HG02571 (cell line): ENCODE results near the gene VMP1.
"Not testable (repeated sequence)": the region's sequence is repeated elsewhere in the genome, so short reads cannot be mapped to it uniquely, and the experiment has no call there.

Source experiments
- ATAC-seq: cut with Tn5 transposase; IDR thresholded peaks from one replicate; pipeline ENCODE4 v1.9.1; 2021; ENCODE audit warnings: mild to moderate bottlenecking, moderate library complexity; ENCODE audit not compliant: unreplicated experiment

VMP1 gene

DNA sequence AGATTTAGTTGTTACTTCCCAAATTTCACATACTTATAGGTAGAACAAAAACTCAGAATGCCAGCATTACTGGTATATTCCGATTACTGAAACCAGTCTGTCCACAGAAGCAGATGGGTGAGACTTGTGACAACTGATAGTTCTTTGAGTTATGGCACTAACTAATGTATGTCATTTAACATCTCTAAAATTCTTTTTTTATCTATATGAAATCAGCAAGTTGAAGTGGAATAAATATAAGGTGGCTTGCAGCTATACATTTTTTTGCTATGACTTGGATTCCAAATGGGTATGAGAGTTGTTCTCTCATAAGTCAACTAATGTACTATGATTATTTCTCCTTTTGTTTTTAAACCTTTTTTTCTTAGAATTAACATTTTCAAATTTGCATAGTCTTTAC is 69.1 kb downstream of the VMP1 start:
- no peak for ATAC-seq

DNA sequence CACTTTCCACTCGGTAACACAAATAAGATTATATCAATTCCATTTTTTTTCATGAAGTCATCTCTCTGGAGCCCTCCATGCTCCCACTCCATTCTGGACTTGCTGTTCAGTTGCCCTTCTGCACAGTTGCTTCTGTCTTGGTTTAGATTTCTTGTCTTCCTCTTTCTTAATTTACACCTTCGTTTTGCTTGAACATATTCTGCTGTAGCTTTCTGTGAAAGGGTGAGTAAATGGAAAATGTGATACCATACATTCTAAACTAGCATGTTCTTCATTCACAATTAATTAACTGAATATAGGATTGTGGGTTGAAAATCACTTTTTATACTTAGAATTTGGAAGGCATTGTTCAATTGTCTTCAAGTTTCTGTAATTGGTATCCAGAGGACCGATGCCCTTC is 69.6 kb downstream of the VMP1 start:
- no peak for ATAC-seq

- ATAC-seq: no peak
These were observed 71.5 kb downstream of the VMP1 start for GRCh38 chr17:59778996-59779395.

GRCh38 chr17:59779521-59779920 is 72.1 kb downstream of the VMP1 start:
- no peak for ATAC-seq

DNA sequence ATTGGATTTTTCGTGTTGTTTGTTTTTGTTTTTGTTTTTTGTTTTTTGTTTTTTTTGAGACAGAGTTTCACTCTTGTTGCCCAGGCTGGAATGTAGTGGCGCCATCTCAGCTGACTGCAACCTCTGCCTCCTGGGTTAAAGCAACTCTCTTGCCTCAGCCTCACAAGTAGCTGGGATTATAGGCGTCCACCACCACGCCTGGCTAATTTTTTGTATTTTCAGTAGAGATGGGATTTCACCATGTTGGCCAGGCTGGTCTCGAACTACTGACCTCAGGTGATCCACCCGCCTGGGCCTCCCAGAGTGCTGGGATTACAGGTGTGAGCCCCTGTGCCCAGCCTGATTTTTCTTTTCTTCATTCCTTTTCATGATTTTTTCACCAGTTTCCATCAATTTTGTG is 73.1 kb downstream of the VMP1 start:
- ATAC-seq: not testable (repeated sequence)

DNA sequence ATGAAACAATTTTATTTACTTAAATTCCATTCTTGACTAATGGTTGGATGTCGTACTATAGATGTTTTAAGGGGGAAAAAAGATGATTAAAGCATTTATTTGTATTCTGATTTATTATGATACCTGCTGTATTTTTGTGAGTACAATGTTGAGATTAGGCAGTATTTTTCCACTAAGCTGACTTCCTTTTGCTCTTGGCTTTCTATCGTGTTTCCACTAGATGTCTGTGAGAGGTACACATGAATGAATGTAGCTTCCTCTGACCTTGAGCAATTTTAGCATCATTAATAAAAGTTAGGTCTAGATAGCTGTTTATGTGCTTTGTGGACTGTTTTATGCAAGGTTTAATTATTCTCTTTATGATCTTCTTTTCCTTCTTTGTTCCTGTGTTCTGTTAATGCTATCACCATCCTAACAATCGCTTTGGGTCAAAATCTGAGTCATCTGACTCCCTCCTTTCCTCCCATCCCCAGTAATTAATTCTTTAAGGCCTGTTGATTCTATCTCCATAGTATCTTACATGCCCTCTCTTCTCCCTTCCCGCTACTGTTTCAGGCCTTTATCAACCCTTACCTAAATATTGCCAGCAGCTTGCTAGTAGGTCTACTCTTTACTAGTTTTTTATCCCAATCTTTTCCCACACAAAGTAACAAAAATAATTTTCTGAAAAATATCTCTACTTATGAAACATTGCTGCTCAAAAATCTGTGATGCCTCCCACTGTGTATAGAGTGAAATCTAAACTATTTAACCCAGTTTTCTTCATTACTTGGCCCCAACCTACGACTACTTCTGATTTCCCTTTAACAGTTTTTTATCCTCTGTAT is 76.0 kb downstream of the VMP1 start:
- no peak for ATAC-seq

DNA sequence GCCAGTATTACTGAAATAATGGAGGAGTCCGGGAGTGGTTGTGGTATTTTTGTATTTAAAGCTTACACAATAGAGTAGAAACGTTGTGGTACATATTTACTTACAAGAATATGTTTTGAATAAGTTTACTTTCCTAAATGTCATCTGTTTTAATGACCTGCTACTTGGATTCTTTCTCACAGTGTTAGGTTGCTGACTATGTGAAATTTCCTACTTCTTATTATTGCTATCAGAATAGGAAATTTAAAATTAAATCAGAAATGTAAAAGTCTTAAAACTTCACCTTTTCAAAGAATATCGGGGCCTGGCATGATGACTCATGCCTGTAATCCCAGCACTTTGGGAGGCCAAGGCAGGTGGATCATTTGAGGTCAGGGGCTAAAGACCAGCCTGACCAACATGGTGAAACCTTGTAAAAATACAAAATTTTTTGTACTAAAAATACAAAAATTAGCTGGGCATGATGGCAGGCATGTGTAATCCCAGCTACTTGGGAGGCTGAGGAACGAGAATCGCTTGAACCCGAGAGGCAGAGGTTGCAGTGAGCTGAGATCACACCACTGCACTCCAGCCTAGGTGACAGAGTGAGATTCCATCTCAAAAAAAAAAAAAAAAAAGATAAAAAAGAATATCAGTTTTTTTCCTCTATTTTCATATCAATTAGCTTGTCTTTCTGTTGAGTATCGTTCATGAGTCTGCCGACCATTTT is 77.8 kb downstream of the VMP1 start:
- no peak for ATAC-seq

DNA sequence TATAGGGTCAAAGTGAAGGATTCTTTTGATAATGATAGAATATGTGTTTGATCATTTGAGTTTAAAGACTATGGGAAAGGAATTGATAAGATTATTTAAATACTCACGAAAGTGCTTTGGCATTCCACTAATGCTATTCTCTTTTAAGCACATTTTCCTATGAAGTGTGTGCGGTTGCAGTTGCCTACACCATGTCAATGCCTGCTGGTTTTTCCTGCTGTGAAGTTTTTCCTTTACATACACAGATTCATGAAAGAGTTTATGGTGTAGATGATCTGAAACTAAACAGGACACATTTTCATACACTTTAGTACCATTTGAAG is 78.7 kb downstream of the VMP1 start:
- ATAC-seq: no peak

GRCh38 chr17:59786536-59787319 is 79.3 kb downstream of the VMP1 start:
- peak; percentile 83 for ATAC-seq

DNA sequence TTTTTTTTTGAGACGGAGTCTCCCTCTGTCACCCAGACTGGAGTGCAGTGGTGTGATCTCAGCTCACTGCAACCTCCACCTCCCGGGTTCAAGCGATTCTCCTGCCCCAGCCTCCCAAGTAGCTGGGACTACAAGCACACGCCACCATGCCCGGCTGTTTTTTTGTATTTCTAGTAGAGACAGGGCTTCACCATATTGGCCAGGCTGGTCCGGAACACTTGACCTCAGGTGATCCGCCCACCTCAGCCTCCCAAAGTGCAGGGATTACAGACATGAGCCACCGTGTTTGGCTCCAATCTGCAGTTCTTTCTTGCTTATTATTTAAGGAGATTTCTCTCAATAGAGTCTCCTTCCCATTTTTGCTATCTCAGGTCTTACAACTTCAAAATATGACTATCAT is 82.4 kb downstream of the VMP1 start:
- not testable (repeated sequence) for ATAC-seq

GRCh38 chr17:59790418-59790817 is 83.0 kb downstream of the VMP1 start:
- not testable (repeated sequence) for ATAC-seq

- no peak for ATAC-seq
These were observed 83.5 kb downstream of the VMP1 start for GRCh38 chr17:59790910-59791309.

DNA sequence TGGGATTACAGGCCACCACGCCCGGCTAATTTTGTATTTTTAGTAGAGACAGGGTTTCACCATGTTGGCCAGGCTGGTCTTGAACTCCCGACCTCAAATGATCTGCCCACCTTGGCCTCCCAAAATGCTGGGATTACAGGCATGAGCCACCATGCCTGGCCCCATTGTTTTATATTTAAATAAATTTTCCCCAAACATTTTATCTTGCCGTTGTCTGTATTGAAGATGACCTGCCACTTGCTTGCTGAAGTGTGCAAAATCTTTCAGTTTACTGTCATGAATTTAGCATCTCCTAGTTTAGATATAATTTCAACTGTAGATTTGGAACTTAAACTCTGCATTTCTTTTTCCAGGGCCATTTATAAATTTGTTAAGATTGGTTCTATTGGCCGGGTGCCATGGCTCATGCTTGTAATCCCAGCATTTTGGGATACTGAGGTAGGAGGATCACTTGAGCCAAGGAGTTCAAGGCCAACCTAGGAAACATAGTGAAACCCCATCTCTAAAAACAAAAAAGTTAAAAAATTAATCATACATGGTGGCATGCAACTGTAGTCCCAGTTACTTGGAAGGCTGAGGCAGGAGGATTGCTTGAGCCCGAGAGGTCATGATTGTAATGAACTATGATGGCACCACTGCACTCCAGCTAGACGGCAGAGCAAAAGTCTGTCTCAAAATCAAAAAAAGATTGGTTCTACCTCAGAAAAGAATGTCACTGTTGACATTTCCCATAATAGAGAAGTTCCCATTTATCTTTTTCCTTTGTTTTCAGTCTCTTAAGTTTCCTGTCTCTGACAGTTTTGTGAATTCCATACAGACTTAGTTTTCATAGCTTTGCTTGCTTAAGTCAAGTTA is 84.4 kb downstream of the VMP1 start:
- no peak for ATAC-seq

GRCh38 chr17:59792458-59792823 is 85.0 kb downstream of the VMP1 start:
- ATAC-seq: not testable (repeated sequence)

- no peak for ATAC-seq
These were observed 85.8 kb downstream of the VMP1 start for GRCh38 chr17:59793205-59793604.

DNA sequence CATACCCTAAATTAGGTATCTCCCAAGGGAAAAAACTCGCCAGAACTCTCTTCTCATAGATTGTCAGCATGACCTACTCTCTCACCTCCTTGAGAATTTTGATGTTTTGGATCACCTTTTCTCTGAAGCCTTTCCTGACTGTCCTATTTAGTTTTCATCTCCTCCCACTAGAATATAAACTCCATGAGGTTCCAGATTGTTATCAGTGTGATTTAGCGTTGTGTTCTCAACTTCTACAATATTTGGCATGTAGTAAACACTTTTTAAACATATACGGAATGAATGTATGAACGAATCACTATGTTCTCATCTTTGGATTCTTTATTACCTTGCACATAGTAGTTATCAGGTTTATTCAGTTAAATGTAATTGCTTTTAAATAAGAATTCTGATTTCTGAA is 88.7 kb downstream of the VMP1 start:
- no peak for ATAC-seq

- ATAC-seq: no peak
These were observed 89.3 kb downstream of the VMP1 start for GRCh38 chr17:59796785-59797205.

GRCh38 chr17:59798111-59798510 is 90.7 kb downstream of the VMP1 start:
- ATAC-seq: no peak

DNA sequence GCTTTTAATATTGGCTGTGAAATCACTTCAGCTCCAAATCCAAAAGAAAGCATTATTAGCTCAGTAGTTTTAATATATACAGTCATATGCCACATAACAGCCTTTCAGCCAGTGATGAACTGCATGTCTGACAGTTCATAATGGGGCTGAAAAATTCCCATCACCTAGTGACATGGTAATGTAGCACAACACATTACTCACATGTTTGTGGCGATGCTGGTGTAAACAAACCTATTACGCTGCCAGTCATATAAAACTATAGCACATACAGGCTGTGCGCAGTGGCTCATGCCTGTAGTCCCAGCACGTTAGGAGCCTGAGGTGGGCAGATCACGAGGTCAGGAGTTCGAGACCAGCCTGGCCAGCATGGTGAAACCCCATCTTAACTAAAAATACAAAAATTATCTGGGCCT is 93.1 kb downstream of the VMP1 start:
- ATAC-seq: no peak

DNA sequence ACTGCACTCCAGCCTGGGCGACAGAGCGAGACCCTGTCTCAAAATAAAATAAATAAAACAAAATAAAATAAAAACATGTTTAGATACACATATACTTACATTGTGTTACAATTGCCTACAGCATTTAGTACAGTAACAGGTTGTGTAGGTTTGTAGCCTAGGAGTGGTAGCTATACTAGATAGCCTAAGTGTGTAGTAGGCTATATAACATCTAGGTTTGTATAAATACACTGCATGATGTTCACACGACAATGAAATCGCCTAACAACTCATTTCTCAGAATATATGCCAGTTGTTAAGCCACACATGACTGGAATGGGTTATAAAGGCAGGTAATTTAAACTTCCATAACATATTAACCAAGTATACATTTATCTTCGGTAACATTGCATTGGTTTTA is 94.7 kb downstream of the VMP1 start:
- no peak for ATAC-seq
